CD4-positive, alpha-beta T cell treated with Interleukin-6 at 100 ng/mL for 8 hours (primary cell): ENCODE results near the gene FNDC3B.

Experiments
- DNase-seq: peaks from one replicate; pipeline ENCODE4 v3.0.0-alpha.2; 2020; ENCODE audit warnings: mixed read lengths, low spot score

The FNDC3B gene

GRCh38 chr3:172218350-172219323 lies 179.3 kb downstream of the FNDC3B start:
- DNase-seq, result no peak

GRCh38 chr3:172219750-172220149 lies 180.4 kb downstream of the FNDC3B start:
- no peak for DNase-seq

GRCh38 chr3:172221547-172221946 lies 182.2 kb downstream of the FNDC3B start:
- no peak for DNase-seq

- DNase-seq, result no peak
These were observed 183.2 kb downstream of the FNDC3B start for GRCh38 chr3:172222478-172223071.

- DNase-seq, result no peak
These were observed 184.5 kb downstream of the FNDC3B start for GRCh38 chr3:172223870-172224269.

GRCh38 chr3:172224560-172225214 lies 185.3 kb downstream of the FNDC3B start:
- no peak for DNase-seq

- DNase-seq, result no peak
These were observed 185.9 kb downstream of the FNDC3B start for GRCh38 chr3:172225215-172225707.

GRCh38 chr3:172226831-172227230 lies 187.5 kb downstream of the FNDC3B start:
- no peak for DNase-seq

- no peak for DNase-seq
These were observed 188.1 kb downstream of the FNDC3B start for GRCh38 chr3:172227340-172228035.

- DNase-seq, result no peak
These were observed 188.6 kb downstream of the FNDC3B start for GRCh38 chr3:172228036-172228415.

- no peak for DNase-seq
These were observed 190.1 kb downstream of the FNDC3B start for GRCh38 chr3:172229462-172229861.

- no peak for DNase-seq
These were observed 192.0 kb downstream of the FNDC3B start for GRCh38 chr3:172231318-172231901.

- no peak for DNase-seq
These were observed 193.3 kb downstream of the FNDC3B start for GRCh38 chr3:172232579-172233212.

GRCh38 chr3:172233474-172234277 lies 194.3 kb downstream of the FNDC3B start:
- DNase-seq, result no peak

- DNase-seq, result no peak
These were observed 196.3 kb downstream of the FNDC3B start for GRCh38 chr3:172235698-172236097.

GRCh38 chr3:172236771-172237742 lies 197.7 kb downstream of the FNDC3B start:
- no peak for DNase-seq

GRCh38 chr3:172238188-172238587 lies 198.8 kb downstream of the FNDC3B start:
- no peak for DNase-seq

GRCh38 chr3:172239218-172239790 lies 199.9 kb downstream of the FNDC3B start:
- no peak for DNase-seq

GRCh38 chr3:172241405-172241804 lies 202.0 kb downstream of the FNDC3B start:
- no peak for DNase-seq
